HG02884 (cell line): ENCODE results near the gene SNAI1.

Experiments used
- ATAC-seq: cut with Tn5 transposase; IDR thresholded peaks from one replicate; pipeline ENCODE4 v1.9.1; 2021; ENCODE audit warnings: mild to moderate bottlenecking, moderate library complexity; ENCODE audit not compliant: unreplicated experiment

Gene SNAI1

GRCh38 chr20:50032955-50033666, 50.3 kb downstream of the SNAI1 start:
- no peak for ATAC-seq

- no peak for ATAC-seq
These were observed 51.9 kb downstream of the SNAI1 start for GRCh38 chr20:50034567-50035180.

GRCh38 chr20:50036703-50037102, 53.9 kb downstream of the SNAI1 start:
- ATAC-seq: no peak

GRCh38 chr20:50037123-50037522, 54.3 kb downstream of the SNAI1 start:
- ATAC-seq: no peak

- no peak for ATAC-seq
These were observed 54.8 kb downstream of the SNAI1 start for GRCh38 chr20:50037575-50037974.

- no peak for ATAC-seq
These were observed 55.4 kb downstream of the SNAI1 start for GRCh38 chr20:50038169-50038568.
